ENCODE results near the gene FBXO3.
"Not testable (repeated sequence)": the region's sequence is repeated elsewhere in the genome, so short reads cannot be mapped to it uniquely, and the experiment has no call there.

Gene FBXO3, protein sequence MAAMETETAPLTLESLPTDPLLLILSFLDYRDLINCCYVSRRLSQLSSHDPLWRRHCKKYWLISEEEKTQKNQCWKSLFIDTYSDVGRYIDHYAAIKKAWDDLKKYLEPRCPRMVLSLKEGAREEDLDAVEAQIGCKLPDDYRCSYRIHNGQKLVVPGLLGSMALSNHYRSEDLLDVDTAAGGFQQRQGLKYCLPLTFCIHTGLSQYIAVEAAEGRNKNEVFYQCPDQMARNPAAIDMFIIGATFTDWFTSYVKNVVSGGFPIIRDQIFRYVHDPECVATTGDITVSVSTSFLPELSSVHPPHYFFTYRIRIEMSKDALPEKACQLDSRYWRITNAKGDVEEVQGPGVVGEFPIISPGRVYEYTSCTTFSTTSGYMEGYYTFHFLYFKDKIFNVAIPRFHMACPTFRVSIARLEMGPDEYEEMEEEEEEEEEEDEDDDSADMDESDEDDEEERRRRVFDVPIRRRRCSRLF

DNA sequence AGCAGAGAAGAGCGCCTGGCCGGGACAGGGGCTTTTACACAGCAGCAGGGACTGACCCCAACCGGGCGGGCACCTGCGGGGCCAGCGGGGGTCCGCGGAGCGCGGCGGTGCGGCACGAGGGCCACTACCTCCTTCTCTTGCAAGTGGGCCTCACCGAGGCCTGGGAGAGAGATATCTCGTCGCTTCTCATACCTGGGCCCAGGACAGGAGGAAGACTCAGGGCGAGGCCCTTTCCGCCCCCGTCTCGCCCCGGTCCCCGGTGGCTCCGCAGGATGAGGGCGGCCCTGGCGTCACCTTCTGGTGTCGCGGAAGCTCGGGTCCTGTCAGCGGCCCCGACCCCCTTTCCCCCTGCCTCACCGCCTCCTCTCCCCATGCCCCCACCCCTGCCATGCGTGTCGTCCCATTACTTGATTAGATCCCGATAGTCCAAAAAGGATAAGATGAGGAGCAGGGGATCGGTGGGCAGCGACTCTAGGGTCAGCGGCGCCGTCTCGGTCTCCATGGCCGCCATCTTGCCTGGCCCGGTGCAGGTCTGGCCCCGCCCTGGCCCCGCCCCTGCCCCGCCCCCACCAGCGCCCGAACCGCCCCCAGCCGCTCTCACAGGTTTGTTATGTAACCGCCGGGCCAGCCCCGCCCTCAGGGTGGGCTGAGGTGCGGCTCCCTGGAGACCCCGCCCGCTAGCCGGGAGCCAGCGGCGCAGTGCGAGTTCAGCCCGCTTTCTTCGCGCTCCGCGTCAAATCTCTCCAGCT, at the start of gene FBXO3:
TSS of gene FBXO3 (minus strand) at position 534 of the 749 bp plus-strand sequence. CDS start at position 511, 23 bp downstream.
- peak; percentile 91 for DNase-seq

DNA sequence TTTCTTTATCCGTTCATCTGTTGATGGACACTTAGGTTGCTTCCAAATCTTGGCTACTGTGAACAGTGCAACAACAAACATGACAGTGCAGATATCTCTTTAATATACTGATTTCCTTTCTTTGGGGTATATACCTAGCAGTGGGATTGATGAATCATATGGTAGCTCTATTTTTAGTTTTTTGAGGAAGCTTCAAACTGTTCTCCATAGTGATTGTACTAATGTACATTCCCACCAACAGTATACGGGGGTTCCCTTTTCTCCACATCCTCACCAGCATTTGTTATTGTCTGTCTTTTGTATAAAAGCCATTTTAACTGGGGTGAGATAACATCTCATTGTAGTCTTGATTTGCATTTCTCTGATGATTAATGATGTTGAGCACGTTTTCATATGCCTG, 48.7 kb upstream of the FBXO3 start:
- not testable (repeated sequence) for DNase-seq

DNA sequence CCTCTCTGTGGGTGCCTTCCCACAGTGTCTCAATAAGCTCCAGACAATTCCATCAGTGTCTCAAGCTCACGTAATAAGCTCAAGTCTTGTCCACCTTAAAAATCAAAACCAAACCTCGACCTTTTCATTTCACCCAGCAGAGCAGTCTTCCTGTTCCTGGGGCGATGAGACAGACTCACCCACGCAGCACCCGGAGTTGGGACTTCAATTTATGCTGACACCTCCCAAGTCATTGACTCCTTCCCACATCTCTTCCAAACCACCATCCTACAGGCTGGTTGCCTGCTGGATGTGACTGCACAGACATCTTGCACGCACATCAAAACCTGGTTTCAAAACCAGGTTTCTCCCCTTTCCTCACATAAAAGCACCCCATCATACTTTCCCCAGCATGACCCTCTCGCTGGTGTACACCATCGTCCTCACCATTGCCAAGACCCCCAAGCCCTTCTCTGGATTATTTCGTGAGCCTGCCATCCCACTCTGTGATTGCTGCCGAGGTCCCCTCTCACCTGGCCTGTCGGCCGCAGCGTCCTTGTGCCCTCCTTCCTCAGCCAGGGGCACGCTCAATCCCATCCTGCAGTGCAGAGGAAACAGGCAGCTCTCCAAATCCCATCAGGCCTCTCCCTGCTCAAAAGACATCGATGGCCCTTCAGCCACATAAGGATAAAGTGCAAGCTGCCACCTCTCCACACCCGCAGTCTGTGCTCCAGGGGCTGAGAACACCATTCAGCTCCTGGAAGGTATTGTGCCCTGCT, 45.1 kb upstream of the FBXO3 start:
- DNase-seq, result no peak

DNA sequence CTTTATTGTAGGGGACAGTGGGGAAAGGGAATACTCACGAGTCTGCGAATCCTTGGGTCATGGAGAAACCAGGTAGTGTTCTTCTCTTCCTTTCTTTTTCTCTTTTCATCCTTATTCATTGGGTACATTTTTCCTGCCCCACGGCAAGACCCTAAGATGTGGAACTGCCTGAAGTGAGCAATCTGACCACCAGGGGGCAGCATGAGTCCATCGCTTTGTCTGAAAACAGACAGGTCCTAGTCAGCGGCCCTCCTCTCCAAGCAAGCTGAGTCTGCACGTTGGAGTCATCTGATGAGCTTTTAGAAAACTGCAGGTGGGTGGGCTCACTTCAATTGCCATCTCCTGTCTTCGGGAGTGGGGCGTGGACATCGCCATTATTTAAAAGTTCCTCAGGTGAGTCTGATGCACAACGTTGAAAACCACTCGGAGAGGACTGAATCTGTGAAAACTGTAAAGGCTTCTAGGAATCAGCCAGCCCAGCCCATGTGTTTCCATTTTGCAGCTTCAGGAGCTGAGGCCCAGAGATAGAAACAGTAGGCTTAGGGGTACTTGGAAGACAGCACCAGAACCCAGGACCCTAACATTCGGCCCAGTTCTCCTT, 34.0 kb upstream of the FBXO3 start:
- DNase-seq, result peak; percentile 69

DNA sequence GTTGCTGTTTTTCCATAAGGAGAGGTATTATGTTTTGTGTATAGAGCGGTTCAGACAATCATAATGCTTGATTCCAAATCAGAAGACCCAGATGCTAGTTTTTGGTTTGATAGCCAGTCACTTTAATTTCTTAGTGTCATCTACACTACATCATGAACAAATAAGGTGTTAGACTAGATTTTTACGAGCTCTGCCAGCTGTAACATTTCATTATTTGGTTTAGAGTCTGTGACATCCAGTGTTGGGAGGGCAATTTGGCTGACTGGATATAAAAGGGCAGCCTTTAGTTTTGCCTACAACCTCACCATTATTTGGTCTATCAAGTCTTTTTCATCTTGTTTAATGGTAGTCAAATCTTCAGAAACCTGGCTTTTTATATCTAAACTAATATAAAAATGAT, 30.2 kb upstream of the FBXO3 start:
- DNase-seq, result no peak

DNA sequence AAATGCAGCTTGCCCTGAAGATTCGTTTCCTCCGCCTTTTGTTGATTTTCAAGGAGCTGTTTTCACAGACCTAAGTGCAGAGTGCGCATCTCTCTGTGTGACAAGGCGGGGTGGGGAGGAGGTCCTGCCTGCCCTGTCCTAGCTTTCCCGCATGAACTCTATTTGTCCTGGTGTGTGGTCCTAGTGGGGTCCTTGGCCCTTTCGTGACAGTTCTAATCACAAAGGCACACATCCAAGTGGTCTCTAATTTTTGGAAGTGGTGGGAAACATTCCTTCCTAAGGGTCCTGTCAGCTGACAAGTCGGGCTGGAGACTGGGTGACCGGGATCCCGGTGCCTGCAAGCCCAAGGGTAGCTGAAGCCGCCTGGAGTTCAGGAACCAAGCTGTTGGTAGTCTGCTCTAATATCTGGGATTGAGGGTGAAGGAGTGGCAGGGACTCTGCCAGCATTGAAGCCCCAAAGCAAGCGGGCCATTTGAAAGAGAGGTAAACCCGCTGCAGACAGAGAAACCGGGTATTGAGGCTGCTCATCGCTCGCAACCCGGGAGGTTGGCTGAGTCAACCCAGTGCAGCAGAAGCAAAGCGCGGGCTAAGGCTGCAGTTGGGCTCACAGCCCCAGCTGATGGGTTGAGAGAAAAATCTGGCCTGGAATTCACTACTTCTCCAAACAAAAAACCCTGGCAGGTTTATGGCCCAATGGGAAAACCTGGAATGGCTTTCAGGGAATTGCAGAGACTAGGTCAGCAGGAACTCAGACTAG, 28.1 kb upstream of the FBXO3 start:
- DNase-seq, result no peak

DNA sequence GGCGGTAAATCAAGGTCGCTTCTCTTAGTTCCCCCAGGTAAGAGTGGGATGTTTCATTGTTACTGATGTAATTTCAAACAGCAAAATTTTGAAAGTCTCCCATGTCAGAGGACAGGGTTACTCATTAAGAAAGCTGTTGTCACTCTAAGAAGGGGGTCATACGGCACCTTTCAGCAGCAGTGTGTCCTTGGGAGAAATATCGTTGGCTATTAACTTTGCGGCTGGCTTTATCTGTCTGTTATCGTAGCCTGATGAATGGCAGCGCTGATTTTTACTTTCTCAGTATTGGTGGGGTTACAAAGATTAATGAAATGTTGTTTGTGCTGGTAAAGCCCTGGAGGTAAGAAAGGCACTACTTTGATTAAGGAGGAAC, 27.5 kb upstream of the FBXO3 start:
- no peak for DNase-seq

DNA sequence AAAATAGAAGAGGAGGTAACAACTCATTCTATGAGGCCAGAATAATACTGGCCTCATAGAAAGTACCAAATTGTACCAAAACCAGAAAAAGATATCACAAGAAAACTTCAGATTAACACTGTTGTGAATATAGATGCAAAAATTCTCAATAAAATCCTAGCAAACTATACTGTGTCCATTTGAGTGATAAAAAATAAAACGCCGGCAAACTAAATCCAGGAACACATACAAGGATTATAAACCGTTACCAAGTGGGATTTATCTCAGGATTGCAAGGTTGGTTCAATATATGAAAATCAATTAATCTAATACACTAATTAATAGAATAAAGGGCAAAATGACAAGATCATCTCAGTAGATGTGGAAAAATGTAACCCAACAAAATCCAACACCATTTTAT, 23.6 kb upstream of the FBXO3 start:
- DNase-seq, result no peak

DNA sequence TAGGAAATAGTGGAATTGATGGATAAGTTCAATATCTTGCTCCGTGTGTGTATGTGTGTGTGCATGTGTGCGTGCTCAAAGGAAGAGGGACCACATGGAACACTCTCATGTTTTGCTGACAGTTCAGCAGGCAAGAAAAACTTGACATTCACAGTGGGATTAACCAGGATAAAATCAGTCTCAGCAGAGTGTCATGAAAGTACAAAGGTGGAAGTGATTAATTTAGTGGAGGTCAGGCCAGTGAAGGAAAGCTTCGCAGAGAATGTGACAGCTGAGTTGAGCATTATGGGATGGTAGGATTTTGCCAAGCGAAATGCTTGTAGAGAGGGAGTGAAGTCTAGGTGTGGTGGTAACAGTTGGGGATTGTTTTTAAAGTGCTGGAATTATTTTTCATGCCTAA, 15.7 kb upstream of the FBXO3 start:
- DNase-seq, result no peak

DNA sequence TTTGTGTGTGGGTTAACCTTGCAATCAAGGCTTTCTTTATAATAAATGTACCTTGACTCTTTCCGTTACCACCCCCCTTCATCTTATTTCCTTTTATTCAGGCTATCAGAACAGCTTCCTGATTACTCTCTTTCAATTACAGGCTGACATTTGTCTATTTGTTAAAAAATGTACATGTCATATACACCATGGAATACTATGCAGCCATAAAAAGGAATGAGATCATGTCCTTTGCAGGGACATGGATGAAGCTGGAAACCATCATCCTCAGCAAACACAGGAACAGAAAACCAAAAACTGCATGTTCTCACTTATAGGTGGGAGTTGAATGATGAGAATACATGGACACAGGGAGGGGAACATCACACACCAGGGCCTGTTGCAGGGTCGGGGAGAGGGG, 13.8 kb upstream of the FBXO3 start:
- DNase-seq, result not testable (repeated sequence)

DNA sequence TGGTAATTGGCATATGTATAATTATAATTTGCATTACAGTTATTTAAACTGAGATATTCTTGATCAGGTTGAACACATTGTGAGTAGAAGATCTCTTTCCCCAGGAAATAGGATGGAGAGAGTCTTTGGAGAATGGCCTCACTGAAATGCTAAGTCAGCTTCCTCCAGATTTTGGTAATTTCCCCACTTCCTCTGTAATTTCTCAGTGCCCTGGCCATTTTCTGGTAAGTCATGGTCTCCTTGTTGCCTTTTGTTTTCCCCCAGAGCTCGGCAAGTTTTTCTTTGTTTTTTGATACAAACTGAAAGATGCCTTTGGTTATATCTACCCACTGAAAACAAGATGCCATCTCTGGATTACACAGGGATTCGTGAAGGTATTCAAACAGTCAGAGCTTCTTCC, 12.8 kb upstream of the FBXO3 start:
- DNase-seq, result no peak

DNA sequence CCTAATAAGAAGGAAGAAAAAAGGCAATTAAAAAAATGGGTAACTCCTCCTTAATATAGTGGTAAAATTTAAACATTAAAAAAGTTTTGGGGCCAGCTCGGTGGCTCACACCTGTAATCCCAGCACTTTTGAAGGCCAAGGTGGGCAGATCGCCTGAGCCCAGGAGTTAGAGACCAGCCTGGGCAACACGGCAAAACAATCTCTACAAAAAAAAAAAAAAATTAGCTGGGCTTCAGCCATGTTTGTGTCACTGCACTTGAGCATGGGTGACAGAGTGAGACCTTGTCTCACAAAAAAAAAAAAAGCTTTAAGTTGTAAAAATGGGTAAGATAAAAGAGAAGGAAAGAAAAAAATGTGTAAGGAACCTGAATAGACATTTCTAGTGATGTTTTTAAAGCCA, 11.3 kb upstream of the FBXO3 start:
- DNase-seq, result no peak

DNA sequence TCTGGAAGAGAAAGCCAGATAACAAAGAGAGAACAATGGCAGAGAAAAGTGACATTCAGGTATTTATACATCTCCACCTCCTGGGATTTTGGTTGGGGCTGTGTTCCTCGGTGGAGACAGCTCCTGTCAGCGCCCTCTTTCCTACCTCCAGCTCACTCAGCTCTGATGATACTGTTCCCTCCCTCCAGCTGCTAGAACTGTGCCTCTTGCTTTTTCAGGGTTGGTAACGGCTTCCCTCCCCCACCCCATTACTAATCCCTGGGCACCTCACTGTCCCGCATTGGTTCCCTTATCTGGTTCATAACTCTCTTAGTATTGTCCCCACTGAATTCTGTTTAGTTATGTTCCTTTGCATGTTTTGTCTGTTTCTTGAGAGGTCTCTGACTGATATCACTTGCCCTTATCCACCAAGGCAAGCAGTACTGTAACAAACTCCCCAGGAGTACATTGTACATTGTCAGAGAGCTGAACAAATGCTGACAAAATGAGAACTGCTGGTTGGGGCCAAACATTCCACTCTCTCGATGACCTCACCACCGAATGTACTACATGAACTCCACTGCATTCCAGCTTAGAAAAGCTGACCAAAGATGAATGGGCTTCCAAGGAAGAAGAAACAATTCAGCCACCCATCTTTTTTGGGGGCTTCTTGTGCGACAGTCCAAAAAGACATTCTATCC, 5.7 kb upstream of the FBXO3 start:
- DNase-seq, result no peak

DNA sequence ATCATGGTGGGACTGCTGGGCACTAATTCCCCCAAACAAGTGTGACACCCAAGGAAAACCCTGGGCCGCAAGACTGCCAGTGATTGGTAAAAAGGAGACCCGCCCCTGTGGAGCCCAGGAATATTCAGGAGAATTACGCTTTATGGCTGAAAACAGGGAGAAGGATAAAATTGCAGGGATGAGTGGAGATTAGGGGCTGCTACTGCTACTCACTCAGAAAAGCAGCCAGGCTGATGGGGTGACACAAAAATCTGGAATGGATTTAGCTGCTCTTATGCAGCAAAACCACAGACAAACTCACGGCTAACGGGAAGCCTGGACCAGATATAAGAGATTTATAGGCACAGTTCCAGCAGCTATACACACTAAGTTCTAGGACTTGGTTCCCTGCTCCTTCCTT, 4.4 kb upstream of the FBXO3 start:
- DNase-seq, result no peak

DNA sequence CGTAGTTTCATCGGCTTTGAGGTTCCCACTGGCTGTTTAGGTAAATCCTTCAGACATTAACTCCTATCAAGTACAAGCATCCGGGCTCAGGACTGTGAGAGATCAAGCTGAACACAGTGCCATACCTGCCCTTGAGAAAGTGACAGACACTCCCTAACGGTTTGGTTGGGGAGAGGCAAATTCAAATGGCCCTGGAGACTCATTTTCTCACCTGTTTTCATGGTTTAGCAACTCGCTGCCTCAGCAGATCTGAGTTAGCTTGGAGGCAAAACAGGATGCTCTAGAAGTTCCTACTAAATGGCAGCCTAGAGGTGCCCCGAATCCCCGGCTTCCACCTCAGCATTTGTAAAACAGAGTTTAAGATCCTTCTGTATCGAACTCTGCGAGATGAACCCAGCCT, 3.6 kb upstream of the FBXO3 start:
- no peak for DNase-seq

DNA sequence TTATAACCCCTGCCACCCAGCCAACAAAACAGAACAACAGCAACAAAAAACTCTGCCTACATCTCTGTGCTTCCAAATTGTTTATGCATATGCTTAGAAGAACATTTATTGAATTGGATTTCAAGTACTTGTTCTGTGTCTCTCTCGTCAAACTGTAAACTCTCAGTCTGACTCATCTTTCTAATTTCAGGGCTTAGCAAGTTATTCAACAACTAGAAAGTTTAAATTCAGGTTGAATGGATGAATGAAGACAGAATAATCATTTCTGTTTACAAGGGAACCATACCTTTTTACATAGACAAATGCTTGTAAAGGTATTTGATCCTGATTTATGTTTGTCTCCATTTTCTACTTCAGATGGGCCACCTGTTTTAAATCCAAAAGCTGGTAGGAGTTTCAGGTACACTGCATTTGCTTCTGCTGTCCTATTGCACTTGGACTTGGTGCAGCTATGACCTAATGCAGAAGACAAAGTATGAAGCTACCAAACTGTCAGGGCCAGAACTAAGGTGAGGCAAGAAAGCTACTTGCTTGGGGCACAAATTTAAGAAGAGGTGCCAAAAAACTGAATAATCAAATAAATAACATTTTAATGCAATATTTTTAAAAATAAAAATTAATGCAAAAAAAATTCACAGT, 1.6 kb upstream of the FBXO3 start:
- no peak for DNase-seq

DNA sequence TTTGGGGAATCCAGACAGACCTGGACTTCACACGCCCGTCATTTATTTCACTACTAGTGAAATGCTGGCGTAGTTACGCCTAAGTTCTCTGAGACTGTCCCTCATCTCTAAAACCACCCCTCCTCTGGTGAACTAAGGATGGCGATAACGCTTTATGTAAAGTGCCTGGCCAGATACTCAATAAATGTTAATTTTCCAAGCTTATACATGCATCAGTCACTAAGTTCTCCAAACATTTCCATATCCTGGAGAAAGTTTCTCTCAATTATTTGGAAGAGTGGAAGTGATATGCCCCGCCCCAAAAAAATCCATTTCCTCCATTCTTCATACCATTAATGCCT, 1.1 kb upstream of the FBXO3 start:
- no peak for DNase-seq

DNA sequence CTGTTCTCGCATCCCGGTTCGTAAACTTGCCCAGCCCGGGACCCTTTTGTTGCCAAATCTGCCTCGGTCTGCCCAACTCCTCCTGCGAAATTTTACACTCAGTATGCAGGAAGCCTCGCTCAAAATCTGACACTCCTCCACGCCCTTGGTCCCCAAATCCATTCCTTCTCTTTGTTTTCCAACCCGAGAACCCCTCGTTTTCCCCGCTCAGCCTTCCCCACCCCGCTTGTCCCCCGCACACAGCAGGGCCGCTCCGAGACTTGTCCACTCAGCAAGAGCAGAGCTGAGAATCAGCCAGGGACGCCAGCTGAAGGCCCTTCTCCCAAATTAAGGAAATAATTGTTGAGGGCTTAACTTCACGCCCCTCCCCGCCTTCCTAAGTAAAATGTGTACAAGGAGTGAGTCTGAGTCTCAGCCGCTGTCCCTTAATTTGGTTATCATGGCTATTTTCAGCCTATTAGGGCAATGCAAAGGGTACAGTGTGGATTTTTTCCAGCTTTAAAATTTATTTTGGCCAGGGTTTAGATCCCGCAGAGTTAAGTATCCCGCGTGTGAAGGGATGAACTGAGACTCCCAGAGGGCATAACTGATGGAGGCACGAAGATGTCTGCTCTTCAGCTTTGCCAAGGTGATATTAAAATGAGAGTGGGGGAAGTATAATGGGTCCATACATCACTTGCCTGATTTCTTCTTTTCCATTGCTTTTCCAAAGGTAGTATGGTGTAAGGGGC, 581 bp upstream of the FBXO3 start:
- DNase-seq, result no peak

DNA sequence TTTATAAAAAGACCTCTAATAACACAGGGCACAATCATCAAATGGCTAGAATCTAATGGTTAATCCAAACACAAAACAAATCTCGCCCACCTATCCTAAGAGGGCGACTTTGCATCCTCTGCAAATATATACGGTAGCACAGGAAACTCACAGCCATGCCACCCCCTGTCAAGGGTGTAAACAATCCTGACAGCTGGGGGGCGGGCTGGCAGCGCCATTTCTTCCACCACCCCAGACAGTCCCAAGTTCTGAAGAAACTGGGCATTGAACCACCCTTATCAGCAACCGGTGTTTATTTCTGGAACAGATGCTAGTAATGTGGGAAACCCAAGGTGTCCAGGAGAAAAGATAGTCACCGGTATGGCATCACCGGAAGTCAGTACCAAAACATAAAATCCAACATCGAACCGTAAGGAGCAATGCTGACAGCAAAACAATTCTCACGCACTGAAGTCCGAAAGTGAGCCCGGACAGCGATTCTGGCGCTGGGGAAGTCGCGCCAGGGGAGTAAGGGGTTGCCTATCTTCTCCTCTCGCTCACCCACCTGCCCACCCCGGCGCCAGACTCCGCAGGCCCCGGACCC, 825 bp downstream of the FBXO3 start:
- DNase-seq, result peak; percentile 18

DNA sequence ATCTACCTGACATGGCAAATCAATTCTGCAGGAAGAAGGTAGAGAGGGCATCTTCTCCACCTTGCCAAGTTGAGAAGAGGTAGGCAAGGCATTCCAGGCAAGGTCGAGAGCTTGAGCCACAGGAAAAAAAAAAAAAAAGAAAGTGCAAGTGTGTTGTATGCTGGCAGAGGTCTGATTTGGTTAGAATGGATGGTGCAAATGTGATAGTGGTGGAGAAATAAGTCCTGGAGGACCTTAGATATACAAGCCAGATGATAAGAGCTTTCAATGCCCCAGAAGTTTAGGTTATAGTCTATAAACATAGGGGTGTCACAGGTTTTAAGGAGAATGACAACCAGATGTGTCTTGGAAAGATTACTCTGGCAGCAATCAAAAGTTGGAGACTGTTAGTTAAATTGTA, 1.4 kb downstream of the FBXO3 start:
- DNase-seq, result no peak
